Limb (tissue), 2 donors: ENCODE measurements around the gene TXLNG.
"Not testable (repeated sequence)": the region's sequence is repeated elsewhere in the genome, so short reads cannot be mapped to it uniquely, and the experiment has no call there.

Experiments used
- DNase-seq, 2 donors: peaks; one replicate each; pipeline ENCODE4 v3.0.0-alpha.2; 2016; ENCODE audit errors: extremely low spot score in 2 of 2

TXLNG gene

GRCh38 chrX:16838202-16839066 is 52.2 kb downstream of the TXLNG start:
- no peak for DNase-seq

- no peak for DNase-seq
Measured at GRCh38 chrX:16839219-16839851, 53.1 kb downstream of the TXLNG start.

GRCh38 chrX:16839852-16840460 is 53.7 kb downstream of the TXLNG start:
- no peak for DNase-seq

GRCh38 chrX:16842684-16843083 is 56.4 kb downstream of the TXLNG start:
- DNase-seq: no peak

GRCh38 chrX:16843208-16843909 is 57.1 kb downstream of the TXLNG start:
- DNase-seq: no peak

- no peak for DNase-seq
Measured at GRCh38 chrX:16845686-16846085, 59.4 kb downstream of the TXLNG start.

- DNase-seq: no peak
Measured at GRCh38 chrX:16848541-16848940, 62.3 kb downstream of the TXLNG start.

- no peak for DNase-seq
Measured at GRCh38 chrX:16851421-16851820, 65.2 kb downstream of the TXLNG start.

- no peak for DNase-seq
Measured at GRCh38 chrX:16851827-16852226, 65.6 kb downstream of the TXLNG start.

- no peak for DNase-seq
Measured at GRCh38 chrX:16852617-16853179, 66.4 kb downstream of the TXLNG start.

- no peak for DNase-seq
Measured at GRCh38 chrX:16853537-16853936, 67.3 kb downstream of the TXLNG start.

GRCh38 chrX:16855363-16856075 is 69.3 kb downstream of the TXLNG start:
- DNase-seq: no peak

GRCh38 chrX:16856076-16856404 is 69.8 kb downstream of the TXLNG start:
- not testable (repeated sequence) for DNase-seq

GRCh38 chrX:16856744-16857143 is 70.5 kb downstream of the TXLNG start:
- no peak for DNase-seq

- no peak for DNase-seq
Measured at GRCh38 chrX:16862829-16863228, 76.6 kb downstream of the TXLNG start.

- no peak for DNase-seq
Measured at GRCh38 chrX:16867947-16868346, 81.7 kb downstream of the TXLNG start.

- DNase-seq: no peak
Measured at GRCh38 chrX:16868920-16869319, 82.7 kb downstream of the TXLNG start.

GRCh38 chrX:16869393-16870094 is 83.3 kb downstream of the TXLNG start:
- peak in 1 of 2 donors; percentile 8 for DNase-seq

GRCh38 chrX:16870095-16870861 is 84.0 kb downstream of the TXLNG start, which contains the start of gene RBBP7:
Gene RBBP7, minus strand, starts transcription at chrX:16870362. Its CDS starts 309 bp downstream, at chrX:16870053.
- peak; percentile 90 to 95 for DNase-seq
